GM18873 (cell line): Measurements from ENCODE around the gene RASGEF1B.
A peak's percentile ranks its signal among the peaks of the same experiment; 100 is the strongest.
"Not testable (repeated sequence)": the region's sequence is repeated elsewhere in the genome, so short reads cannot be mapped to it uniquely, and the experiment has no call there.

ENCODE experiments used
- ATAC-seq: cut with Tn5 transposase; IDR thresholded peaks from one replicate; pipeline ENCODE4 v1.9.1; 2021; ENCODE audit warnings: mild to moderate bottlenecking, moderate library complexity, moderate number of reproducible peaks; ENCODE audit not compliant: unreplicated experiment, low FRiP score

Gene RASGEF1B

DNA sequence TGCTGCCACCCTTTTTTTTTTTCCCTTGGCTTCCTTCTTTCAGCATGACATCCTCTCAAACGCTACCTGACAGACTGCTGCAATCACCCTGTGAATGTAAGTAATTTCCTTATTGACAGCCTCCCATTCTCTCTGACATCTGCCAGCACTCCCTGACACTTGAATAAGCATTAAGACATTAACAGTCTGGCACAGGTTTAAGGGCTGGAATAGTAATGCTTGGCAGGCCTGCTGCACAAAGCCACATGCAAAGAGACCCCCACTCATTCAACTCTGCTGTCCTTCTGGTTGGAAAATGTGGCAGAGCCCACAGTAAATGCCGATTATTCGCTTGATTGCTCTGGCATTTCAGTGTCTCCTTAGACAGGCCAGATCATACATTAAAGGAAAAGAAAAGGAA is 28.1 kb upstream of the RASGEF1B start:
- ATAC-seq = no peak

DNA sequence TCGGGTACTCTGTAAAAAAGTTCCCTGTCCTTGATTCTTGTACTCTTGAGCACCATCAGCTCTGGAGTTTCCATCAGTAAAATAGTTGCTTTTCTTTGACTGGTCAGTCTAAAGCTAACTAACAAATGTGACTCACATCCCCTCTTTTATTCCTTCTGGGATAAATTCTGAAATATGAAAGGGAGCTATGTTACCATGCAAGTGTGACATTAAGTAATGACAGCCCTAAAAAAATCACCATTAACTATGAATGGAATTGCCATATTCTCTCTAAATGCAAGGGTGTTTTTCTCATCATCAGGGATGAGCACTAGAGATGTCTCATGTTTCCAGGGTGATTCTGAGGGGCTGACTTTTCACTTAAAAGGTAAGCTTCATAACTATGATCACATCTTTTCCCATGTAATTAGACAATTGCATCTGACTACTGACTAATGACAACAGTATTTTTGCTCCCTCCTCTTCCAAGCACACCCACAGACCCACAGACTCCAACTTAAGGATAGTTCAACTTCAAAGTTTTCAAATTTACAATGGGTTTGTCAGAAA is 26.9 kb upstream of the RASGEF1B start:
- no peak for ATAC-seq

DNA sequence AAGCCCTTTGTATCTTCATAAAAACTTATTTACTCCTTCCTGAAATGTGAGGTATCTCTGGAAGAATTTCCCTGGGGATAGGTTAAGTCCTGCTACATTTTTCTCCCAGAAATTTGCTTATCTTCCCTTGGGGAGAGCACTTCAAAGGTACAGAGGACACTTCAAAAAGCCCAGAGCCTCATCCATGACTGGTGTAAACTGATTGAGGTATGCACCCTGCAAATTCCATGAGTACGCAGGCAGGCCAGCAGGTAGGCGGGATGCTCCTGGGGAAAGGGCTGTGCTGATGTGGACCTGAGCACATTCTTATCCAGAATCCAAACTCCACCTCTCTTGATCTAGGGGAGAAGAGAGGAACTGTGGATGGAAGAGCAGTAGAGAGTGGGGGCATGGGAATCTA is 26.3 kb upstream of the RASGEF1B start:
- no peak for ATAC-seq

DNA sequence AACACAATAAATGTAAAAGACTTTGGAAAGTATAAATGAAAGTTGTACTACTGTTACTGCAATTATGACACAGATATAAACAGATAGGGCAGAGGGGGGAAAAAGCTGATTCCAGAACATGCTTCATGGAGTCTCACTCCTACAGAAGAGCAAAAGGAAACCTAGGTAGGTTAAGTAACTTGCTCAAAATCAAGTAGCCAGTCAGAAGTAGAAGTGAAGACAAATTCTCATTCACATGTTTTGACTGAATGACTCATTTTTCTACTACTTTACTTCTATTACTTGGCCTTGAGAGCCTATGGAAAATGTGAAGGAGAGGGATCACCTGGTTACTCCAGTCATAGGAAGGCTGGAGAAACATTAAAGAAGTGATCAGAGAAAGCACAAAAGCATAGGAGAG is 23.6 kb upstream of the RASGEF1B start:
- ATAC-seq = no peak

DNA sequence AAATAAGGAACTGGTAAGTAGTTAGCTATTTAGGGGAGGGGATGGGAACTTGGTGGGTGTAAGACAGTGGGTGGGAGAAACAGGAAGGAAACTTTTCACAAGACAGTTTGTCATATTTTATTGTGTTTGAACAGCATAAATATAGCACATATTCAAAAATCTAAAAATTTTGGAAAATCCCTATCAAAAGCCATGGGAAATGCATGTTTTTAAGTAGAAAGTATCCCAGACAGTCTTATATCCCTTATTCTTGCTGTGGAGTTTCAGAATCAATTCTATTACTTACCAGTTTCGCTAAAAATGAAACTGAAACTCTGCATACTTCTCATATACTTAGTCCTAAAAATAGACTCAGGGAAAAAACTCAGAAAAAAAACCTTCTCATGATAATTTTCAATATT is 22.3 kb upstream of the RASGEF1B start:
- peak; percentile 74 for ATAC-seq

DNA sequence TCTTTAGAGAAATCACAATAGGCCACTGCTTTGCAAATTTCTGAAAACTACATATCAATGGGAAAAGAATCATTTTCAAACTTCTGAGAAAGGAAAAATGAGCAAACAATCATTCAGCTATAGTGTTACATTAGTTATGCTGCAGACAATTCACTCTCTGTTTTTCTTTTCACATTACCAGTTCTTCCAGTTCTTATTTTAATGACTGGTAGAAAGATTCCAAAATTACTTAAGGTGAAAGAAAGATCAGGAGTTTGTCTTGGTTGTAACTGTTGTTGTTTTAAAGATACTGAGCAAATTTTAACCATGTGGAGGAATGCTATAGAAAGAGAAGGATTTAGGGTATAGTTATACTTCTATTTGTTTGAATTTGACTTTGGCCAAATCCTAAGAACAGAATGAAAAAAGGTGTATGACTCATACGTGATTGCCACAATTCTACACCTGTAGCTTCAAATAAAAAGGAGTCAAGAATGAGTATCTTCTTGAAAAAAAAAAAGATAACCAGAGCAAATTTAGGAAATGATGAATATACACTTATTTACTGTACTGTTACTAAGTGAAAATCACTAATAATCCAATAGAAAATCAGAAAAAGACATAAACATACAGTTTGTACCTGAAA is 21.0 kb upstream of the RASGEF1B start:
- no peak for ATAC-seq

DNA sequence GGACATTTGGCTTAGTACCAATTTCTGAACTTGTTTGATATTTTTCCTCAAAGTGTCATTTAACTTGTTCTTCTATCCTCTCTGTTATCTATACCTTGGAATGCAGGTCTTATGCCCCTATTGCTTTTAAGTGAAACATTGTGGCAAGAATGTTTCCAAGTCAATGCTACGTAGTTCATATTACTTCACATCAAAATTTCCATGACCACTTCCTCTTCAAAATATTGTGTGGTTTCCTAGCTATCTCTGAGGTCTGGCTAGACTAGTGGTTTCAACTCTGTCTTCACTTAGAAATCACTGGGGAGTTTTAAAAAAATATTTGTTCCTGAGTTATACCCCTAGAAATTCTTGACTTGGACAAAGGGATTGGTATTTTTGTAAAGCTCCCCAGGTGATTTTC is 20.2 kb upstream of the RASGEF1B start:
- no peak for ATAC-seq

DNA sequence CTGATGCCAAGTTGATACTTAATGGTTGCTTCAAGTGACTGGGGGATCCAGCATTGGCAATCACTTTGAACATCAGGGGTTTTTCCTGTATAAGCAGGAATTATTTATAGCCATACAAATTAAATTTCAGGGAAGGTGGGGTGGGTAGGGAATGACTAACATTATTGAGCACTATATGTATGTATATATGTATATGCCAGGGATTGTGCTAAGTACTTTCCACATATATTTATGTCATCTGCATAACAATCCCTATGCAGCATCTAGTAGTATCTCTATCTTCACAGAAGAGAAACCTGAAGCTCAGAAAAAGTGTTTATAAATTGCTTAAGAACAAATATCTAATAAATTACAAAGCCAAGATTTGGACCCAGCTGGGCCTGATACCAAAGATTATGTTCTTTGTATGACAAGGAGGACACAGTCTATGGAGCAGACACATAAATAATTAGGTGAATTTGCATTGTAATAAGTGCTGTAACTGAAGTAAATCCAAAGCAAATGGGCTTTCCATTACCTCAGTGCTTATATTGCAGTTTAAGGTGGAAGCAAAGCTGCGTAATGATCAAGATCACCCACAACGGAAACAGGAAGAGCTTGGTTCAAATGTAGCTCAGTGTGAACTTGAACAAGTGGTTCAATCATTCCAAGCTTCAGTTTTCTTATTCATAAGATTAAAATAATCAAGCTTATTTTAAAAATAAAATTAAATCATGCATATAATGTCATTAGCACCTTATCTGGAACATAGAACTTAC is 18.9 kb upstream of the RASGEF1B start:
- no peak for ATAC-seq

DNA sequence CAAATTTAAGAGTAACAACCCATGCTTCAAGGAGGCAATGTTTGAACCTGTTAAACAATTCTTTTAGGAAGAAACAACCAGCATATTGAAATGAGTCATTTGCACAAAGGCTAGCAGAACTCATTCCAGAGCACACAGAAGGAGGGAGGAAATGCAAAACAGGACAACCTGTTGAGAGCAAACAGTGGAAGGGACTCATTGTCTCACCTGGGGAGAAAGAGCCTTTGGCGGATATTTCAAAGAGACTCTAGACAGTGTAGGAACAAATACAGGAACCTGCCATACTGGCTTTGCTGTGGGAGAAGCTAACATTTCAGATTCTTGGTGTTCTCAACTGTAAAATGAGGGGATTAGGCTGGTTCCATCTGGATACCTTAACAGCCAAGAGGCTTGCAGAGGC is 14.8 kb upstream of the RASGEF1B start:
- ATAC-seq = no peak

DNA sequence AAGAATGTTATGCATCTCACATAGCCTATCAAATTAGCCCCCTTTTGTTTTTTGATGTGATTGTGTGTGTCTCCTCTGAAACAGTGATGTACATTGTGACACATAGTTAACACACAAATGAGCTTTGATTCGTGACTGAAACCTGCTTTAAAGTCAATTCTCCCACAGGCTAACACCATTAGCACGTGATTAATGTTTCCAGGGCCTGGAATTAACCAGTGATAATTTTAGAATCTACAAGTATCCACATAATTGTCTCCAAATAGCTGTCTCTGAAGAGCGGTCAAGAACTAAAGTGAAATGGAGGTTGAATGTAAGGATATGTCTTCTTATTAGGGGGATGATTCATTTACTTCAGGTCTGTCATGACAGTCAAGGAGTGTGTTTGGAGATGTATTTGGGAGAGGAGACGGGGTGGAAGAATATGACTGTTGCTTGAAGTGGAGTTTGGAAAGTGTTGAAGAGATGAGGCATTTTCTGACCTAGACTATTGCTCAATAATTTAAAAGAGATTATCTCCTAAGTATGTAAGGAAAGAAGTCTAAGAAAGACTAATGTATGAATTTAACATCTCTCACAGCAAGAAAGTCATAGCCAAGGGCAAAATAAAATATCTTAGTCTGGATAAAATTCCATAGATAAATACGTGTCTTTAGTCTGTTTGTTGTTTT is 13.7 kb upstream of the RASGEF1B start:
- no peak for ATAC-seq

DNA sequence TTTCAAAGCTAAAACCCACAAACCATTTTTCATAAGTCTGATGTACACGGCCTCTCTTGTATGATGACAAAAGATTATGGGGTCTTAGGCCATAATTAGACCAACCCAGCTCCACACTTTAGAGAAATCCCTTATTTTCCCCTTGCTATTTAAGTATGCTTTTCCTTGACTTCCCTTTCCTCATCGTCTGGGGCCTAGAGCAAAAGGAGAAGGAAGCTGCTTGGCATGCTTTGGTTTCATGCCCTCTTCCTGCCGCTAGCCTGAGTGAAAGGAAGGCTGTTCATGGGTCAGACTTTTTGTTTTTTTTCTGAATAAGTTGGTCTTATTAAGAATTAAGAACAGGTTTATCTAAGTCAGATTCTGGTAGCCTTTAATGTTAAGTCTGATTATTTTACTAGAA is 10.6 kb upstream of the RASGEF1B start:
- ATAC-seq = no peak

DNA sequence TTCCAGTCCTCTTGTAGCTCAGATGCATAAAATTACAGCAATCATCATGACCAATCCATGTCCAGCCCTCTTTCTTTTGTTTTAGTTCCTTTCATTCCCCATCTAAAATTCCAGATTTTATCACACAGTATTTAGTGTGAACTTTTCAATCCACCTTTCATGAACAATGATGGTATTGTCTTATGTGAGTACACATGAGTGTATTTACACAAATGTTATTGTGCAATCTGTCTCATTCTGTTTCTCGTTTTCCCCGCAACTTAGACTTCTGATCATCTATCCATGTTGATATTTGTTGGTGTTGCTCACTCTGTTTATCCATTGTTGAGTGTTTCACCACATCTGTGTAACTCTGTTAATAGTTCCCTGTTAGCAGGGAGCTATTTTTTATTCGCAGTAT is 9.4 kb upstream of the RASGEF1B start:
- ATAC-seq = no peak

DNA sequence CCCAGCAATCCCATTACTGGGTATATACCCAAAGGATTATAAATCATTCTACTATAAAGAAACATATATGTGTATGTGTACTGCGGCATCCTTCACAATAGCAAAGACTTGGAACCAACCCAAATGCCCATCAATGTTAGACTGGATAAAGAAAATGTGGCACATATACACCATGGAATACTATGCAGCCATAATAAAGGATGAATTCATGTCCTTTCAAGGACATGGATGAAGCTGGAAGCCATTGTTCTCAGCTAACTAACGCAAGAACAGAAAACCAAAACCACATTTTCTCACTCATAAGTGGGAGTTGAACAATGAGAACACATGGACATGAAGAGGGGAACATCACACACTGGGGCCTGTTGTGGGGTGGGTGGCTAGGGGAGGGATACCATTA is 7.9 kb upstream of the RASGEF1B start:
- ATAC-seq = not testable (repeated sequence)

DNA sequence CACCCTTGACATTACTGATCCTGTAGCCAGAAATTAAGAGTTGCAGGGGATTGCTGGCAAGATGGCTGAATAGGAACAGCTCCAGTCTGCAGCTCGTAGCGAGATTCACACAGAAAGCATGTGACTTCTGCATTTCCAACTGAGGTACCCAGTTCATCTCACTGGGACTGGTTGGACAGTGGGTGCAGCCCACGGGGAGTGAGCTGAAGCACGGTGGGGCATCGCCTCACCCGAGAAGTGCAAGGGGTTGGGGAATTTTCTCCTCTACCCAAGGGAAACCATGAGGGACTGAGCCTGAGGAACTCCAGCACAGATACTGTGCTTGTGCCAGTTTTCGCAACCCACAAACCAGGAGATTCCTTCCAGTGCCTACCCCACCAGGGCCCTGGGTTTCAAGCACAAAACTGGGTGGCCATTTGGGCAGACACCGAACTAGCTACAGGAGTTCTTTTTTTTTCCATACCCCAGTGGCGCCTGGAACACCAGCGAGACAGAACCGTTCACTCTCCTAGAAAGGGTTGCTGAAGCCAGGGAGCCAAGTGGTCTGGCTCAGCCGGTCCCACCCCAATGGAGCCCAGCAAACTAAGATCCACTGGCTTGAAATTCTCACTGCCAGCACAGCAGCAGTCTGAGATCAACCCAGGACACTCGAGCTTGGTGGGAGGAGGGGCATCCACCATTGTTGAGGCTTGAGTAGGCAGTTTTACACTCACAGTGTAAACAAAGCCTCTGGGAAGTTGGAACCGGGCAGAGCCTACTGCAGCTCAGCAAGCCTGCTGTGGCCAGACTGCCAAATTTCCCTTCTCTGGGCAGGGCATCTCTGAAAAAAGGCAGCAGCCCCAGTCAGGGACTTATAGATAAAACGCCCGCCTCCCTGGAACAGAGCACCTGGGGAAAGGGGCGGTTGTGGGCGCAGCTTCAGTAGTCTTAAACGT is 1.9 kb upstream of the RASGEF1B start:
- ATAC-seq = not testable (repeated sequence)

DNA sequence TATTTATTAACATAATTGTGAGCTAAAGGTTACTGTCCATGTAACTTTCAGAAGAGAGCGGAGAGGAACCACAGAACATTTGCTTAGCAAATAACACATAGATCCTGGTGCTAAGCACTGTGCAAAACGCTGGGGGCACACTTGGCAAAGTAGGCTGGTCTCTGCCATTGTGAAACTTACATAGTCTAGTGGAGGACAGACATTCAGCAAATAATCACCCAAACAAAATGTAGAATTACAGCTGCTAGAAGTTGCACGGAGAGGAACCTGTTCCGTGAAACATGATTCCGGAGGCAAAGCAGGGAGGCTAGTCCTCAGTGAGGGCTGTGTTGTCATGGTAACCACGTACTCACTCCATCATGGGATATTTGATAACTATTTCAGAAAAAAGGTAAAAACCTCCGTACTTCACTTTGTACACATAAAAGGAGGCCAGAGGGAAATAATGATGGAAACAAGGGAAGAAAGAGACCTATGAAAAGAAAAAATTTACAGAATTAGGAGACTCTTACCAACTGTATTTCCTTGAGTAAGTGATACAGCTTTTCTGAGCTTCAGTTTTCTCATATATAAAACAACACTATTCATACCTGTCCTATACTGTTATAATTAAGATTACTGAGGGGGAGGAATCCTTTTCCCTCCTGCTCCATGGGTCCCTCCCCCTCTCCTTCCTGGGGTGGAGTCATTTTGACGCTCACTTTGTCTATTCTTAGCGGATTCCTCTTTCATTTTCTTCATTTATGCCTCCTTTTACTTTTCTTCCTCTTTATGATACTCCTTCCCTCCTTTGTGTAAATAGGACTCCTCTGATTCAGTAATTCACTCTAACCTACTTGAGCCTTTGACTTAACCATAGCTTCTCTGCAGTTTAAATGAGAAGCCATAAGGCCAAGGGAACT is 825 bp upstream of the RASGEF1B start:
- peak; percentile 58 for ATAC-seq

DNA sequence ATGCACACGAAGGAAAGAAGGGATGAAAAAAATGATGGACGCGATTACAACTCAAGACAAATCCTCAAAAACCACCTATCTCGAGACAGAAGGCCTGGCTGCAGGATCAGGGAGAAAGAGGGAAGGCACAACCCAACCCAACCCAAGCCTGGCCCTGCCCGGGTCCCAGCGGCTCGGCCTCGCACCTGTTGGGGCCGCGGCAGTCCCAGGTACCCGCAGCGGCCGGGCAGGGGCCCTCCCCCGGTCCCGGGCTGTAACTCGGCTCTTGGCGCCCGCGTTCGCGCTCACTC is 464 bp downstream of the RASGEF1B start:
- no peak for ATAC-seq

DNA sequence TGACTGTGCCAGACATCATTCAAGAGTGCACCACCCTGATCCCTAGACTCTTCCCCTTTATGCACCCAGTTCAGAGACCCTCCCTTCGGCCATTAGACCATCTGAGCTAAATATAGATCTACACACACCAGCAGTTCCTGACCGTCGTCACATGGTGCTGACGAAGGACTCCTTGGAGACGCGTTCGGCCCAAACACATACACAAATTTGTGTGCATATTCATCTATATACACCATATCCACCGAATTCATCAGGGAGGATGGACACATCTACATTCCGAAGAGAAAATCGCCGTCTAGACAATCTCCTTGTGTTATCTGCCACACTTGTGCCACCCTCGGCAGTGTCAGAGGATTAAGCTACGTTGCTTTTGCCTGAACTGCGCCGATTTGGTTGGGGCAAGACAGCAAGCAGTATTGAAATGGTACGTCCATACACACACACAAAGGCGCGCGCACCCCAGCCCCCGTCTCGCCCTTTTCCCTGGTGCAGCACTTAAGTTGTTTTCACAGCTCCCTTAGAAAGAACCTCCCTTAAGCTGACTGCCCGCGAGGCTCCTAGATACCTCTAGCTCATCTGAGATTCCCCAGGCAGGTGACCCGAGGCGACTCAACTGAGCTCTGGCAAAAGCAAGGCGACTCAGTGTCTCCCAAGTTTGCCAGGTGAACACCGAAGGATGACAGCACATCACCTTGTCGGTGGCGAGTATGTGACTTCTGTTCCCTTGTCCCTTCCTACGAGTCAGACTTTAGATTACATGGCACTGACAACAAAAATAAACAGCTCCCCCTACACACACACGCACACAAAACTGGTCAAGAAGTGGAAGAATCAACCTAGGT is 1.0 kb downstream of the RASGEF1B start:
- ATAC-seq = no peak

DNA sequence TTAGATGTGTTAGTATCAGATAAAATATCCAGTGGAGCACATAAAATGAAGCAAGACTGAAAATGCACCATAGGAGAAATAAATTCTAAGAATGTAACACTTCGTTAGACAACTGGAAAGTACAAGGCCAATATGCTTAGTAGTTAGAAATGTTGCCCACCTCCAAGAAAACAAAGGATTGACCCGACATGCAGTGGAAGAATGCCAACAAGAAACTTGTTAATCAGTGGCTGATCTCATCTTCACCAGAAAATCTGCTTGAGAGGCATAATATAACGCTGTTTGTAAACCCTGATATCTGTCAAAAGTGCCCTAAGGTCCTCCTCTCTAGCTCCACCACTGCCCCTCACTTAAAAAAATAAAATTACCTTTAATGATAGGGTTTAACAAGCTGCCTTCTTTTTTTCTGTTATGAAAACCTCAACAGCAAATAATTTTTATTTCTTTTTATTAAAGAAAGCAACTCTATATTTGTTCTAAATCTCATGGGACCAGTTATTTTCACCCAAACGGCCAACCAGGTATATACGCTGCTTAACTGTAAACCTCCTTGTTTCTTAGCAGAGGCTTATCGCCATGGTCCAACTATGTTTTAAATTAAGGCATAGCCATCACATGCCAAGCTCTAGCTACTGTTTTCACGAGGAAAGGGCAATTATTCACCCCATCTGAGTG is 1.8 kb downstream of the RASGEF1B start:
- no peak for ATAC-seq
